Activated CD4-positive, CD25-positive, alpha-beta regulatory T cell treated with anti-CD3 and anti-CD28 coated beads, Interleukin-2, amount 50 U/mL, for 16 hours (primary cell): ENCODE measurements around the gene CSPG5.

Experiments used
- DNase-seq: peaks from one replicate; pipeline ENCODE4 v3.0.0-alpha.2; 2020; ENCODE audit warnings: low read depth, low spot score

Gene CSPG5

GRCh38 chr3:47588053-47588452, 9.4 kb upstream of the CSPG5 start:
- no peak for DNase-seq

- no peak for DNase-seq
These were observed 8.1 kb upstream of the CSPG5 start for GRCh38 chr3:47586746-47587145.

- no peak for DNase-seq
These were observed 4.8 kb upstream of the CSPG5 start for GRCh38 chr3:47583320-47584075.

GRCh38 chr3:47581835-47582234, 3.2 kb upstream of the CSPG5 start:
- no peak for DNase-seq

GRCh38 chr3:47581422-47581821, 2.8 kb upstream of the CSPG5 start:
- no peak for DNase-seq

DNA sequence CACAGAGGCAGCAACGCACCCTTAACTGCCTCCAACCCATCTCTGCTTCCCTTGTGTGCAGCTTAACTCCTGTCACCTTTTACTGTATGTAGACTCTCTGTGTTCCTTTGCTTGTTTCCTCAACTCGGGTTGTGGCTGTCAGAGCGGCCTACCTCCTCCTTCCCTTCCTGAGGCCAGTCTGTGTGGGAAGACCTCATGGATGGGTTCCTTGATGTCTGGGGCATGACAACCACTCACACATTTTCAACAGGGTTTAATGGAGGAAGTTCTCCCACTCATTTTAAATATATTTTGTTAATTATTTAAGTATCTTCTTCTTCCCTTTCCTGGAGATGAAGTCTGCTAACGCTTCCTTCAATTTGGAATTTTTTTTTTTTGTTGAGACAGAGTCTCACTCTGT, 1.8 kb upstream of the CSPG5 start:
- DNase-seq: no peak

GRCh38 chr3:47579875-47580274, 1.2 kb upstream of the CSPG5 start:
- DNase-seq: no peak

DNA sequence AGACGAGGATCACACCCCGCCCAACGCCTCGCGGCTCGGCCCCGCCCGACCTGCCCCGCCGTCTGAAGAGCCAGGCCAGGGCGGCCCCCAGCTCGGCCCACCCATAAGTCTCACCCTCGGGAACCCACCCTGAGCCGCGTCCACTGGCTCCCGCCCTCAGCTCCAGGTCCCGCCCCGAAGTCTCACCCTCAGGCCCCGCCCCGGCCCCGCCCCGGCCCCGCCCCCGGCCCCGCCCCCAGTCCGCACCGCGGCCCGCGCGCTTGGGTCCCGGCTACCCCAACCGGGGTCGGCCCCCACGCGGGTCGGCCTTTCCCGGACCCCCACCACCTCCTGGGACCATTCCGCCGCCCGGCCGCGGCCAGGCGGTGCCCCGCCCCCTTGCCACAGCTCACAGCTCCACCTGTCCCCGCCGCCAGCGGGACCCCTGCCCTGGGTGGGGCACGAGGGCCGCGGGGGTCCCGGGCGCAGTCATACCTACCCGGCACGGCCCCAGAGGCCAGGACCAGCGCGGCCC, 489 bp downstream of the CSPG5 start:
- no peak for DNase-seq

- no peak for DNase-seq
These were observed 1.0 kb downstream of the CSPG5 start for GRCh38 chr3:47577583-47578118.

- DNase-seq: no peak
These were observed 5.2 kb downstream of the CSPG5 start for GRCh38 chr3:47573190-47574172.

DNA sequence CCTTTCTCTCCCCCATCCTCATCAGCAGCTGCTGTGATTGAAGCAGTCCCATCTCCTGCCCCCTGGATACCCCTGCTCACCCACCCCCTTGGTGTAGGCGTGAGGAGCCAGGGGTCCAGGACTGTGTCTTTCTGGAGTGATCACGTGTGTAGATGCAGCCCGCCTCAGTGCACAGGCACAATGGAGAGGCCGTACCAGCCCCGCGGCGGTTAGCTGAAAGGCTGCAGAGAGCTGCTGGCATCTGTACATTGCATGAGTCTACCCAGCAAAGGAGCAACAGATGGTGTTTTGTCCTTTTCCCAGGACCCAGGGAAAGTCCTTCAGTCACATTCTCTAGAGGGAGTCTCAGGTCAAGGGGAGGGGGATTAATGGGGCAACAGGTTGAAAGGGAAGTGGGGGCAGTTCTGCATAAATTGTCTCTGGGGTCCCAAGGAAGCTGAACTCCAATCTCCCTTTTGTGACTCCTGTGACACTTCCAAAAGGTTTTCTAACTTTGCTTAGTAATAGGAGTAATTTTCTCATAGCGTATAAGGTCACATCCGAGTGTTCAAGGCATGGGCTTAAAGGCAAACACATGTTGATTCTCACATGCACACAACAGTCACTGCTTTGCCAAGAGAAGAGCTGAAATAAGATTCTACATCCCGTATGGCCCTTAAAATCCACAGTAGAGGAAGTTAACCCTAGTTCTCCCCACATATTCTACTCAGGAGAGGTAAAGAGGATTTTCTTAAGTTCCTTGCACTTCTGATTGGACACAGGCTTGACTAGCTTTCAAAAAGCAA, 7.1 kb downstream of the CSPG5 start:
- DNase-seq: no peak

GRCh38 chr3:47568901-47569300, 9.8 kb downstream of the CSPG5 start:
- DNase-seq: no peak

- DNase-seq: no peak
These were observed 11.5 kb downstream of the CSPG5 start for GRCh38 chr3:47567149-47567548.

DNA sequence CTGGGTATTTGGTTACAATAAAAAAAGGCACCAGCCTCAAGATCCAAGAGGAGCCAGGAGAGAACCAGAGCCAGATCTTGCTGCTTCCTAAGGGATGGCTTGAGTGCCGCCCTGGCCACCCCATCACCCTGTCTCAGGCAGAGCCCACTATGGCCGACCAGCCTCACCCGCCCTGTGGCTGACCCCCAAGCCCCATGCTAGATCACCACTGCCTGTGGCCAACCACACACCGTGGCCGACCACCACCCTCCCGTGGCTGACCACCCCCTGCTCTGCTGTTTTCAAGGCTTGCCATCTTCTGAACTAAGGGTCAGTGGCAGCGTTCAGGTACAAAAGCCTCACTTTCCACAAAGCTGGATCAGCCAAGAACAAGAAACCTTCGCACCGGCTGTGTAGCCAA, 12.0 kb downstream of the CSPG5 start:
- DNase-seq: no peak

- DNase-seq: no peak
These were observed 12.7 kb downstream of the CSPG5 start for GRCh38 chr3:47565734-47566550.

DNA sequence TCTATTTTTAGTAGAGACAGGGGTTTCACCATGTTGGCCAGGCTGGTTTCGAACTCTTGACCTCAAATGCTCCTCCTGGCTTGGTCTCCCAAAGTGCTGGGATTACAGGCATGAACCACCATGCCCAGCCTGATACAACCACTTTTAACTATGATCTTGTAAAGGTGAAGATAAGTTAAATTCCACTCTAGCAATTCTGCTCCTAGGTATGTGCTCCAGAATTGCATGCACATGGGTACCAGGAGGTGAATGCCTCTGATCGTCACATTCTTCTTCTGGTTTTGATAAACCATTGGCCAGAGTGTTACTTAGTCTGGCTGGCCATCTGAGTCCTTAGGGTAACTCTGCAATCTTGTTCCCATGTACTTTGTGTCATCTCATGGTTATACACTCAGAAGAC, 22.3 kb downstream of the CSPG5 start:
- DNase-seq: no peak

GRCh38 chr3:47554335-47554734, 24.3 kb downstream of the CSPG5 start:
- no peak for DNase-seq

DNA sequence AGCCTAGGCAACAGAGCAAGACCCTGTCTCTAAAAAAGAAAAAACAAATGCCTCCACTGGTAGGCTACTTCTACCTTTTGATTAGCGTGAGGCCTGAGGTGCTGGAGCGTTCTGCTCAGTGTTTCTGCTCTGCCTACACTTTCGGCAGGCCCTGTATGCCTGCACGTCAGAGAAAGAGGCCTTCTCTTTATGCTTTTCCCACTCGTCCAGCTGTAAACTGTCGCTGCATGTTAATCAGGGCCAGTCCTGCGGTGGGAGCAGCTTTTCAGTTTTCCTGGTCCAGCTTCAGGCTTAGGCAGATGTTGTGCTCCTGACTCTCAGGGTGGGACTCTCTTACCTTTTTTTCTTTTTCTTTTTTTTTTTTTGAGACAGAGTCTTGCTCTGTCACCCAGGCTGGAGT, 25.3 kb downstream of the CSPG5 start:
- no peak for DNase-seq

DNA sequence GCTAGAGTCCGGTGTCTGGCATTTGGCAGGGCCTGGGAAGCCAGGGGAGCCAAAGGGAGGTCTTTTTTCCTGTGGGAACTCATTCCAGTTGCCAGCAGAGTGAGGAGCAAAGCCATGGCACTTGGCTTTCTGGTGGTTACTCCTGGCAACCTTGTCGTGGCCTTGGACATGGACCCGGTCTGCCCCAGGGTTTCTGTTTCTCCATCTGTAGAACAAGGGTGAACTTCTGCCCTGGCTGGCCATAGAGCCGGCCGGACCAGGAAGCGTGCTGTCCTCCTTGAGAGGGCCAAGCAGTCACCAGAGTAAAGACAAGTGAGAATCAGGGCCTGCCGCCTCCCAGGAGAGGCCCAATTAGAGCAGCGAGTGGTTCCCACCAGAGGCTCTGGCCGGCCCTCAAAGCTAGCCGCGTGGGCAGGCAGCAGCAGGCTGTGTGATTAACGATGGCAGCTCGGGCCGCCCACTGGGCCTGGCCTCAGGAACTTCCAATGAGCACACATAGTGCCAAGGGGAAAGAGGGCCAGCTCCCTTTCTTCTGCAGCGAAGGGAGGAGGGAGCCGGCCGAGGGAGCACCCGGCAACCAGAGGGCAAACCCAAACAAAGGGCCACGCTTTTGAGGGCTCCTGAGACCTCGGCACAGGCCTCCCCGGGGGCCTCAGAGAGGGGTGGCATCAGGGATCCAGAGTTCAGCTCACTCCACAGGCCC, 36.0 kb downstream of the CSPG5 start:
- no peak for DNase-seq

GRCh38 chr3:47541583-47542108, 37.0 kb downstream of the CSPG5 start:
- DNase-seq: no peak
